Right lobe of liver (tissue), 4 donors: ENCODE results near the gene IDH1.

ENCODE experiments used
- CTCF ChIP-seq, 4 donors: fragments of 200-600 bp in 3 of 4; fragments of 450-650 bp in 1 of 4; IDR thresholded peaks; one replicate each; pipeline versions ENCODE4 v1.5.1 to v1.8.0; 2016 to 2022; ENCODE audit warnings: antibody characterized with exemption in 4 of 4, mild to moderate bottlenecking in 2 of 4
- POLR2A ChIP-seq: fragments of 450-650 bp; IDR thresholded peaks from one replicate; pipeline ENCODE4 v1.6.1; 2017; ENCODE audit warnings: antibody characterized with exemption, mild to moderate bottlenecking
- donor health status: DM: no; HTN: no; CAD: no.
- donor health status: DM: no; HTN: no; CAD: no.
- donor health status: DM: no; HTN: yes; CAD: no.

GRCh38 chr2:208254871-208255556 is at the start of gene IDH1:
- TF ChIP-seq CTCF (IDR thresholded peaks at IDR 0.05) (peak; percentile 58 to 76 (median 68)), POLR2A (peak; percentile 81)
